H1 (cell line): Measurements from ENCODE around the gene OR56A3. TPM values are rescaled to one million over a fixed set of nuclear protein-coding genes. Genes with fewer than 3 reads are reported as not detected.

Experiments
- ATF3 ChIP-seq: IDR thresholded peaks from 2 replicates; pipeline ENCODE4 v1.6.1; 2011; ENCODE audit warnings: low read depth, mild to moderate bottlenecking, low read length; ENCODE audit not compliant: insufficient read depth
- CHD1 ChIP-seq: IDR thresholded peaks from 2 replicates; pipeline ENCODE4 v1.6.1; 2012; ENCODE audit warnings: low read depth, low read length, improper control_type of control experiment
- CHD7 ChIP-seq: fragments of 300-600 bp; sonication (generic); IDR thresholded peaks from 2 replicates; pipeline ENCODE4 v1.7.1; 2012; ENCODE audit warnings: low read length, moderate library complexity, mild to moderate bottlenecking, inconsistent platforms; ENCODE audit not compliant: insufficient replicate concordance
- E2F6 ChIP-seq: IDR thresholded peaks from 2 replicates; pipeline ENCODE4 v1.6.1; 2012; ENCODE audit warnings: inconsistent platforms
- RXRA ChIP-seq: IDR thresholded peaks from 2 replicates; pipeline ENCODE4 v1.6.1; 2011; ENCODE audit warnings: low read depth, mild to moderate bottlenecking, low read length, moderate library complexity; ENCODE audit not compliant: insufficient read depth
- polyA plus RNA-seq, 7 experiments: library from polyadenylated mRNA; depleted of rRNA in 3 of 7; stranded (reverse) in 5 of 7; unstranded in 2 of 7; fragments of >200 nt in 5 of 7; fragments of 200-250 nt in 2 of 7; gene quantifications; 1 replicate in 5 of 7; 2 replicates in 1 of 7; 4 replicates in 1 of 7; pipeline versions ENCODE4 v1.2.1 to v1.2.3, GENCODE V29; 2011 to 2013; ENCODE audit warnings: missing spikeins in 2 of 7, mixed read lengths in 2 of 7
- total RNA-seq: library from RNA; stranded (reverse); fragmentation: NEBNext Ultra II Directional; extraction: Animal tissue kit (Norgen Biotek cat#: 25700); gene quantifications from 2 replicates; pipeline ENCODE4 v1.2.1, GENCODE V29; 2021

Gene OR56A3
- total and polyA plus RNA-seq, 2 of the 8 experiments (the other 6 are each of a cell fraction or from before 2014, with no cell fraction given): not detected

DNA sequence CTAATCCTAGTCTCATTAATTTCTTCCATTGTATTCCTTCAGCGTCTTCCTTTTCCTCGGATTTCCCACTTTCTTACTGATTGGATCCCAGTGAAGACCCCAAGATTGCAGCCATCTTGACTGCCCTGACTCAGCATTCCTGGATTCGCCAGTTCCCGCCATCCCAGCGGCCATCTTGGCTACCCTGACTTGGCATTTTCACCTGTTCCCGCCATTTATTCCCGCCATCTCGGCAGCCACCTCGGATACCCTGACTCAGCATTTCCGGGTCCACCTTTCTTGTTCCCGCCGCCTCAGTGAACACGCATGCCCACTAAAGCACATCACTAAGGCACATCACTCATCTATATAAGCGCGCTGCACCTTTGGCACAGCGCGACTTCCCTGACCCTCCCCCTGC is 13.8 kb upstream of the OR56A3 start (continued):
- TF ChIP-seq E2F6: peak; percentile 91
- no peak for TF ChIP-seq ATF3
- no peak for TF ChIP-seq CHD1
- no peak for TF ChIP-seq CHD7
- TF ChIP-seq RXRA: no peak
